ENCODE results near the gene RGL2.

DNA sequence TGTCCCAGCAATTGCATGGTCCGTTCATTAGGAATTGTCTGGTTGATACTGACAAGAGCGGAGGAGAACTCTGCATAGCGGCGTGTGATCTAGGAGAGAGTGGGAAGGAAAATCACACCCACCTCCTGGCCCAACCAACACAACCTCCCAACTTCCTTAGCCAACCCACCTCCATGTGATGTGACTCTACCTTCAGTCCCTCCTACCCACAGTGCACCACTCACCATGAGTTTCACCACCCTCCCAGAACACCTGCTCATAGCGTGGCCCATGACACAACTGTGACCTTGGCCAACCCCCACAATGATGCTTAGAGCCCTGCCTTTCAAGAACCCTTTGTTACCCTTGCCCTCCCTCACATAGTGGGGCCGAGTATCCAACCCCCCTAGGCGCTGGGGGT is 34.7 kb downstream of the RGL2 start:
- TF ChIP-seq, protein P1, sequence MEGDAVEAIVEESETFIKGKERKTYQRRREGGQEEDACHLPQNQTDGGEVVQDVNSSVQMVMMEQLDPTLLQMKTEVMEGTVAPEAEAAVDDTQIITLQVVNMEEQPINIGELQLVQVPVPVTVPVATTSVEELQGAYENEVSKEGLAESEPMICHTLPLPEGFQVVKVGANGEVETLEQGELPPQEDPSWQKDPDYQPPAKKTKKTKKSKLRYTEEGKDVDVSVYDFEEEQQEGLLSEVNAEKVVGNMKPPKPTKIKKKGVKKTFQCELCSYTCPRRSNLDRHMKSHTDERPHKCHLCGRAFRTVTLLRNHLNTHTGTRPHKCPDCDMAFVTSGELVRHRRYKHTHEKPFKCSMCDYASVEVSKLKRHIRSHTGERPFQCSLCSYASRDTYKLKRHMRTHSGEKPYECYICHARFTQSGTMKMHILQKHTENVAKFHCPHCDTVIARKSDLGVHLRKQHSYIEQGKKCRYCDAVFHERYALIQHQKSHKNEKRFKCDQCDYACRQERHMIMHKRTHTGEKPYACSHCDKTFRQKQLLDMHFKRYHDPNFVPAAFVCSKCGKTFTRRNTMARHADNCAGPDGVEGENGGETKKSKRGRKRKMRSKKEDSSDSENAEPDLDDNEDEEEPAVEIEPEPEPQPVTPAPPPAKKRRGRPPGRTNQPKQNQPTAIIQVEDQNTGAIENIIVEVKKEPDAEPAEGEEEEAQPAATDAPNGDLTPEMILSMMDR (optimal IDR thresholded peaks at IDR 0.05 in 1 of 3, IDR thresholded peaks at IDR 0.05 in 1 of 3, conservative IDR thresholded peaks at IDR 0.05 in 1 of 3; ENCODE audit: extremely low read depth in 1 of 3, insufficient read depth in 2 of 3, low read length in 3 of 3): no peak
- TF ChIP-seq EZH2 (IDR thresholded peaks at IDR 0.05; ENCODE audit: low read length): no peak
